ENCODE data around the gene TIRAP.

DNA sequence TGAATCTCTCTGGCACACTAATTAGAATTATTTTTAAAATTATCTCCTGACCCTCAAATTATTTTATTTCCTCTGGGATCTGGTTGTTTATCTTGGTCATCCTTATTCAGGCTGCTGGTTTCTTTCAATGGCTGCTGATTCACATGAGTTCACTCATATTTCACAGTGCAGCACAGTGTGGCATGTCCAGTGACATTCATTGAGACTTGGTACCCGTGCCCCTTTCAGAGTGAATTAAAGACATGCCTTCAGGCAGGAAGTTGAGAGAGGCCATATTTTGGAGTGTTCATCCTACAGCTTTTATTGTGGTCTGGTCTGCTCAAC, 34.5 kb downstream of the TIRAP start:
- no peak for TF ChIP-seq POLR2AphosphoS5 (IDR thresholded peaks at IDR 0.05)
- TF ChIP-seq, protein P1, sequence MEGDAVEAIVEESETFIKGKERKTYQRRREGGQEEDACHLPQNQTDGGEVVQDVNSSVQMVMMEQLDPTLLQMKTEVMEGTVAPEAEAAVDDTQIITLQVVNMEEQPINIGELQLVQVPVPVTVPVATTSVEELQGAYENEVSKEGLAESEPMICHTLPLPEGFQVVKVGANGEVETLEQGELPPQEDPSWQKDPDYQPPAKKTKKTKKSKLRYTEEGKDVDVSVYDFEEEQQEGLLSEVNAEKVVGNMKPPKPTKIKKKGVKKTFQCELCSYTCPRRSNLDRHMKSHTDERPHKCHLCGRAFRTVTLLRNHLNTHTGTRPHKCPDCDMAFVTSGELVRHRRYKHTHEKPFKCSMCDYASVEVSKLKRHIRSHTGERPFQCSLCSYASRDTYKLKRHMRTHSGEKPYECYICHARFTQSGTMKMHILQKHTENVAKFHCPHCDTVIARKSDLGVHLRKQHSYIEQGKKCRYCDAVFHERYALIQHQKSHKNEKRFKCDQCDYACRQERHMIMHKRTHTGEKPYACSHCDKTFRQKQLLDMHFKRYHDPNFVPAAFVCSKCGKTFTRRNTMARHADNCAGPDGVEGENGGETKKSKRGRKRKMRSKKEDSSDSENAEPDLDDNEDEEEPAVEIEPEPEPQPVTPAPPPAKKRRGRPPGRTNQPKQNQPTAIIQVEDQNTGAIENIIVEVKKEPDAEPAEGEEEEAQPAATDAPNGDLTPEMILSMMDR (IDR thresholded peaks at IDR 0.05), result no peak
